Liver (tissue), 9 donors: ENCODE results near the gene MARCHF9. TPM values are rescaled to one million over a fixed set of nuclear protein-coding genes. Genes with fewer than 3 reads are reported as not detected.

Experiments
- DNase-seq: peaks from one replicate; pipeline ENCODE4 v3.0.0-alpha.2; 2017; ENCODE audit warnings: low spot score
- H3K27ac ChIP-seq, 2 donors: one replicate each; pipeline ENCODE4 v1.7.0; 2013; ENCODE audit warnings: inconsistent platforms in 2 of 2, low read length in 2 of 2, control low read depth in 1 of 2, low read depth in 1 of 2, mild to moderate bottlenecking in 1 of 2
- H3K27me3 ChIP-seq, 4 donors: one replicate each; pipeline versions ENCODE4 v1.6.1 to v1.7.0; 2013; ENCODE audit warnings: low read length in 3 of 4, inconsistent platforms in 1 of 4, mild to moderate bottlenecking in 1 of 4, moderate library complexity in 1 of 4; ENCODE audit not compliant: control insufficient read depth in 4 of 4, insufficient read depth in 4 of 4
- H3K36me3 ChIP-seq, 4 donors: one replicate each; pipeline versions ENCODE4 v1.6.1 to v1.7.0; 2013; ENCODE audit warnings: low read length in 3 of 4, mild to moderate bottlenecking in 3 of 4, low read depth in 1 of 4, moderate library complexity in 1 of 4; ENCODE audit not compliant: control insufficient read depth in 4 of 4, insufficient read depth in 3 of 4
- H3K4me1 ChIP-seq, 4 donors: one replicate each; pipeline versions ENCODE4 v1.6.1 to v1.7.0; 2013; ENCODE audit warnings: low read length in 3 of 4, mild to moderate bottlenecking in 3 of 4, moderate library complexity in 1 of 4; ENCODE audit not compliant: control insufficient read depth in 4 of 4, insufficient read depth in 4 of 4
- H3K4me3 ChIP-seq, 3 donors: one replicate each; pipeline versions ENCODE4 v1.6.1 to v1.7.0; 2013; ENCODE audit warnings: low read length in 3 of 3, control low read depth in 1 of 3, low read depth in 1 of 3, mild to moderate bottlenecking in 1 of 3
- H3K9ac ChIP-seq, 2 donors: one replicate each; pipeline ENCODE4 v1.7.0; 2013; ENCODE audit warnings: low read length in 2 of 2, mild to moderate bottlenecking in 2 of 2, moderate library complexity in 2 of 2, control low read depth in 1 of 2, low read depth in 1 of 2
- H3K9me3 ChIP-seq, 4 donors: one replicate each; pipeline versions ENCODE4 v1.6.1 to v1.7.0; 2013; ENCODE audit warnings: low read length in 3 of 4; ENCODE audit not compliant: control insufficient read depth in 4 of 4
- ATF3 ChIP-seq: IDR thresholded peaks from 2 replicates; pipeline ENCODE4 v1.6.1; 2016; ENCODE audit warnings: antibody characterized with exemption
- CTCF ChIP-seq: fragments of 150-350 bp; IDR thresholded peaks from 2 replicates; pipeline ENCODE4 v1.5.1; 2017; ENCODE audit warnings: improper control_type of control experiment, low read depth, low read length; ENCODE audit not compliant: missing input control
- EGR1 ChIP-seq, 2 donors: IDR thresholded peaks; 2 replicates each; pipeline ENCODE4 v1.6.1; 2016 to 2018; ENCODE audit warnings: antibody characterized with exemption in 2 of 2, low read depth in 2 of 2
- FOXA1 ChIP-seq: IDR thresholded peaks from 2 replicates; pipeline ENCODE4 v1.6.1; 2016; ENCODE audit warnings: antibody characterized with exemption
- FOXA2 ChIP-seq: IDR thresholded peaks from 2 replicates; pipeline ENCODE4 v1.6.1; 2016; ENCODE audit warnings: antibody characterized with exemption
- GABPA ChIP-seq, 2 donors: IDR thresholded peaks in 1 of 2; conservative IDR thresholded peaks in 1 of 2; 2 replicates each; pipeline ENCODE4 v1.6.1; 2016; ENCODE audit warnings: antibody characterized with exemption in 2 of 2, mild to moderate bottlenecking in 1 of 2, moderate library complexity in 1 of 2
- HNF4A ChIP-seq, 2 donors: conservative IDR thresholded peaks; 2 replicates each; pipeline ENCODE4 v1.6.1; 2016; ENCODE audit warnings: antibody characterized with exemption in 2 of 2, mild to moderate bottlenecking in 2 of 2
- HNF4G ChIP-seq: IDR thresholded peaks from 2 replicates; pipeline ENCODE4 v1.6.1; 2016; ENCODE audit warnings: antibody characterized with exemption
- JUND ChIP-seq, 2 donors: IDR thresholded peaks; 2 replicates each; pipeline ENCODE4 v1.6.1; 2016; ENCODE audit warnings: antibody characterized with exemption in 2 of 2
- MAX ChIP-seq: IDR thresholded peaks from 2 replicates; pipeline ENCODE4 v1.6.1; 2016; ENCODE audit warnings: antibody characterized with exemption
- NR2F2 ChIP-seq: IDR thresholded peaks from 2 replicates; pipeline ENCODE4 v1.6.1; 2016; ENCODE audit warnings: antibody characterized with exemption
- RAD21 ChIP-seq, 2 donors: IDR thresholded peaks; 2 replicates each; pipeline ENCODE4 v1.6.1; 2016; ENCODE audit warnings: antibody characterized with exemption in 2 of 2, mild to moderate bottlenecking in 2 of 2
- REST ChIP-seq: IDR thresholded peaks from 2 replicates; pipeline ENCODE4 v1.6.1; 2016; ENCODE audit warnings: antibody characterized with exemption, mild to moderate bottlenecking
- RXRA ChIP-seq, 2 donors: IDR thresholded peaks; 2 replicates each; pipeline ENCODE4 v1.6.1; 2017 to 2018; ENCODE audit warnings: antibody characterized with exemption in 2 of 2, mild to moderate bottlenecking in 1 of 2
- SP1 ChIP-seq: IDR thresholded peaks from 2 replicates; pipeline ENCODE4 v1.6.1; 2018; ENCODE audit warnings: antibody characterized with exemption, mild to moderate bottlenecking
- TAF1 ChIP-seq: conservative IDR thresholded peaks from 2 replicates; pipeline ENCODE4 v1.6.1; 2016; ENCODE audit warnings: antibody characterized with exemption, mild to moderate bottlenecking
- YY1 ChIP-seq: IDR thresholded peaks from 2 replicates; pipeline ENCODE4 v1.6.1; 2016; ENCODE audit warnings: antibody characterized with exemption, mild to moderate bottlenecking
- ZBTB33 ChIP-seq: IDR thresholded peaks from 2 replicates; pipeline ENCODE4 v1.6.1; 2016; ENCODE audit warnings: antibody characterized with exemption
- WGBS: extraction: QIAGEN DNeasy Blood & Tissue Kit; methylation state at CpG from one replicate; pipeline ENCODE4 v1.1.7; 2013; 5-methylcytosine and 5-hydroxymethylcytosine counted together
- polyA plus RNA-seq, 2 donors: library from polyadenylated mRNA; stranded (reverse) in 1 of 2; unstranded in 1 of 2; fragments of 200-250 nt in 1 of 2; fragments of >200 nt in 1 of 2; fragmentation: Nextera tagmentation in 1 of 2; extraction: Ambion mirVana in 1 of 2; gene quantifications; one replicate each; pipeline versions ENCODE4 v1.2.1 to v1.2.3, GENCODE V29; 2013 to 2015
- total RNA-seq, 2 donors: library from RNA; depleted of rRNA; stranded (reverse); fragments of >200 nt; gene quantifications; one replicate each; pipeline ENCODE4 v1.2.3, GENCODE V29; 2014
- donor health status: healthy.
- donor health status: healthy.
- donor health status: healthy.
- donor health status: healthy.
- donor health status: healthy.

Gene MARCHF9
- total and polyA plus RNA-seq, 4 donors = 1.1 to 3.0 (median 2.2) TPM

GRCh38 chr12:57796996-57797395, 42.1 kb downstream of the MARCHF9 start:
- Histone ChIP-seq H3K27me3 (no peaks in the 10 kb centered on the region), H3K9me3 (no peaks in the 10 kb centered on the region), H3K9ac (no peak overlapping the region), H3K4me3 (no peak overlapping the region), H3K4me1 (no peaks in the 10 kb centered on the region), H3K36me3 (peaks cover 8 to 70% (median 44%) of the 10 kb centered on the region in 4 donors), H3K27ac (no peak overlapping the region)
- WGBS = 96% methylated on average over 1 of the region's 1 CpG
- DNase-seq = no peak
- TF ChIP-seq MAX (no peak), GABPA (IDR thresholded peaks at IDR 0.05 in 1 of 2, conservative IDR thresholded peaks at IDR 0.05 in 1 of 2) (no peak), FOXA2 (no peak), YY1 (no peak), CTCF (no peak), SP1 (no peak), REST (no peak), JUND (IDR thresholded peaks at IDR 0.05) (no peak), ZBTB33 (no peak), NR2F2 (no peak), ATF3 (no peak)

- DNase-seq = no peak
- Histone ChIP-seq H3K9me3 (no peaks in the 10 kb centered on the region), H3K27me3 (no peaks in the 10 kb centered on the region), H3K9ac (no peak overlapping the region), H3K4me3 (no peak overlapping the region), H3K36me3 (peaks cover 8 to 69% (median 49%) of the 10 kb centered on the region in 4 donors), H3K4me1 (no peaks in the 10 kb centered on the region), H3K27ac (no peak overlapping the region)
- 93% methylated on average over 1 of the region's 1 CpG for WGBS
- TF ChIP-seq HNF4G (no peak), SP1 (no peak), FOXA1 (no peak), ATF3 (no peak), JUND (IDR thresholded peaks at IDR 0.05) (no peak), EGR1 (IDR thresholded peaks at IDR 0.05; ENCODE audit: low read depth in 2 of 2) (no peak), HNF4A (conservative IDR thresholded peaks at IDR 0.05) (no peak), TAF1 (no peak), MAX (no peak), RAD21 (IDR thresholded peaks at IDR 0.05) (no peak), FOXA2 (no peak), YY1 (no peak), GABPA (IDR thresholded peaks at IDR 0.05 in 1 of 2, conservative IDR thresholded peaks at IDR 0.05 in 1 of 2) (no peak), NR2F2 (no peak), RXRA (IDR thresholded peaks at IDR 0.05) (no peak), REST (no peak), ZBTB33 (no peak)
Observed at GRCh38 chr12:57797933-57798332, 43.0 kb downstream of the MARCHF9 start.
